ENCODE results near the gene PKDCC. TPM values are rescaled to one million over a fixed set of nuclear protein-coding genes. Genes with fewer than 3 reads are reported as not detected.

The PKDCC gene
- total and polyA plus RNA-seq, 2 of the 13 experiments (the other 11 are each of a cell fraction or from before 2014, with no cell fraction given): 52.6 to 58.8 TPM

DNA sequence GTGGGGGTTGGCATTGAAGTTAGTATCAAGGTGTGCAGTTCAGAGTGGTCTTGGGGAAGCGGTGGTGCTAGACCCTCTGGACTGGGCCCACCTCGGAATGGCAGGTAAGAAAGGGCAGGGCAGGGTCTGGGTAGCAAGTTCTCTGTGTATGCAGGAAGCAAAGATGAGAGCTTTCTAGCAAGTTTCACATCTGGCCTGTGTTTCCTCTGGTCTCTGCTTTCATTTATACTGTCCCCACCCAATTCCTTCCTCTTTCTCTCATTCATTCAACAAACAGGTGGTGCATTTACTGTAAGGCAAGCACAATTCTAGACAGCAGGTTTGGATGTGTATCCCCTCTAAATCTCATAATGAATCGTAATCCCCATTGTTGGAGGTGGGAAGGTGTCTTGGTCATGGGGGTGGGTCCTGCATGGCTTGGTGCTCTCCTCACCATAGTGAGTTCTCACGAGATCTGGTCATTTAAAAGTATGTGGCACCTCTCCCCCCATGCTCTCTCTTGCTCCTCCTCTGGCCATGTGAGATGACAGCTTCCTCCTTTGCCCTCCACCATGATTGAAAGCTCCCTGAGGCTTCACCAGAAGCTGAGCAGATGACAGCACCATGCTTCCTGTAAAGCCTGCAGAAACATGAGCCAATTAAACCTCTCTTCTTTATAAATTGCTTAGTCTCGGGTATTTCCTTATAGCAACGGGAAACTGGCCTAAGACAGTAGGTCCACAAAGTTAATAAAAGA is 51.8 kb downstream of the PKDCC start:
- TF ChIP-seq, protein P1, sequence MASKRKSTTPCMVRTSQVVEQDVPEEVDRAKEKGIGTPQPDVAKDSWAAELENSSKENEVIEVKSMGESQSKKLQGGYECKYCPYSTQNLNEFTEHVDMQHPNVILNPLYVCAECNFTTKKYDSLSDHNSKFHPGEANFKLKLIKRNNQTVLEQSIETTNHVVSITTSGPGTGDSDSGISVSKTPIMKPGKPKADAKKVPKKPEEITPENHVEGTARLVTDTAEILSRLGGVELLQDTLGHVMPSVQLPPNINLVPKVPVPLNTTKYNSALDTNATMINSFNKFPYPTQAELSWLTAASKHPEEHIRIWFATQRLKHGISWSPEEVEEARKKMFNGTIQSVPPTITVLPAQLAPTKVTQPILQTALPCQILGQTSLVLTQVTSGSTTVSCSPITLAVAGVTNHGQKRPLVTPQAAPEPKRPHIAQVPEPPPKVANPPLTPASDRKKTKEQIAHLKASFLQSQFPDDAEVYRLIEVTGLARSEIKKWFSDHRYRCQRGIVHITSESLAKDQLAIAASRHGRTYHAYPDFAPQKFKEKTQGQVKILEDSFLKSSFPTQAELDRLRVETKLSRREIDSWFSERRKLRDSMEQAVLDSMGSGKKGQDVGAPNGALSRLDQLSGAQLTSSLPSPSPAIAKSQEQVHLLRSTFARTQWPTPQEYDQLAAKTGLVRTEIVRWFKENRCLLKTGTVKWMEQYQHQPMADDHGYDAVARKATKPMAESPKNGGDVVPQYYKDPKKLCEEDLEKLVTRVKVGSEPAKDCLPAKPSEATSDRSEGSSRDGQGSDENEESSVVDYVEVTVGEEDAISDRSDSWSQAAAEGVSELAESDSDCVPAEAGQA (IDR thresholded peaks at IDR 0.05; ENCODE audit: low read depth): no peak
- TF ChIP-seq, protein P1 (CRISPR knock-in tag; IDR thresholded peaks at IDR 0.05; ENCODE audit: borderline replicate concordance): no peak
- TF ChIP-seq NAIF1 (CRISPR knock-in tag; IDR thresholded peaks at IDR 0.05; ENCODE audit: borderline replicate concordance) (no peak), ZMYM2 (CRISPR knock-in tag; IDR thresholded peaks at IDR 0.05) (0 out of 2 replicates have a peak, but pooled peaks have one; percentile 17), MTA1 (CRISPR knock-in tag; IDR thresholded peaks at IDR 0.05; ENCODE audit: borderline replicate concordance) (no peak), ZNF3 (CRISPR knock-in tag; IDR thresholded peaks at IDR 0.05) (0 out of 2 replicates have a peak, but pooled peaks have one; percentile 69), KMT2A (CRISPR knock-in tag; IDR thresholded peaks at IDR 0.05) (no peak), ZNF776 (CRISPR knock-in tag; IDR thresholded peaks at IDR 0.05) (peak; percentile 95; the same call in 1 of the 2 replicates)
- TF ChIP-seq, protein P2, sequence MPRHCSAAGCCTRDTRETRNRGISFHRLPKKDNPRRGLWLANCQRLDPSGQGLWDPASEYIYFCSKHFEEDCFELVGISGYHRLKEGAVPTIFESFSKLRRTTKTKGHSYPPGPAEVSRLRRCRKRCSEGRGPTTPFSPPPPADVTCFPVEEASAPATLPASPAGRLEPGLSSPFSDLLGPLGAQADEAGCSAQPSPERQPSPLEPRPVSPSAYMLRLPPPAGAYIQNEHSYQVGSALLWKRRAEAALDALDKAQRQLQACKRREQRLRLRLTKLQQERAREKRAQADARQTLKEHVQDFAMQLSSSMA (CRISPR knock-in tag; IDR thresholded peaks at IDR 0.05): peak; percentile 21; the same call in 1 of the 2 replicates
- Histone ChIP-seq H3K79me2 (ENCODE audit: insufficient read depth, low read length) (peaks cover 36% of the 10 kb centered on the region), H3K9ac (ENCODE audit: insufficient read depth, low read depth, low read length) (no peak overlapping the region), H3K4me1 (ENCODE audit: insufficient read depth, low read length) (peaks cover 82% of the 10 kb centered on the region), H3K4me2 (ENCODE audit: low read depth, low read length) (no peak overlapping the region), H3K27me3 (ENCODE audit: control insufficient read depth in 1 of 2, insufficient read depth in 2 of 2, low read length in 2 of 2) (no peaks in the 10 kb centered on the region), H3K9me3 (ENCODE audit: low read length) (peaks cover 8% of the 10 kb centered on the region; the same call in 1 of the 2 replicates), H4K20me1 (ENCODE audit: insufficient read depth, low read length) (no peaks in the 10 kb centered on the region), H3K27ac (ENCODE audit: extremely low read length, insufficient read depth, low read length) (no peak overlapping the region), H3K36me3 (replicated peaks in 1 of 2; ENCODE audit: control insufficient read depth in 1 of 2, insufficient read depth in 2 of 2, low read length in 2 of 2) (no peaks in the 10 kb centered on the region), H2AFZ (ENCODE audit: low read length) (no peak overlapping the region), H3K4me3 (replicated peaks in 1 of 3; ENCODE audit: insufficient read depth in 1 of 3, low read depth in 2 of 3, low read length in 3 of 3) (no peak overlapping the region)
- ChIA-PET POLR2A (interaction anchor here (1.5 kb wide), 1 partner anchor 33 kb away, joined by 5 read pairs; no protein-coding TSS in a partner anchor), CTCF (ENCODE audit: low intra/inter-chr PET ratio, low total read pairs) (no interaction called here)
- in situ Hi-C loops (cut with HindIII; ENCODE audit: extremely low pct_ligation_motif_present, low pct_unique_long_range_greater_than_20kb) (loop anchor here (5.0 kb wide), 3 partner anchors 73 to 138 kb away; no protein-coding TSS in a partner anchor), intact Hi-C loops (cut with micrococcal nuclease; ENCODE audit: unreplicated experiment) (no loop called here)
- no peak for ATAC-seq
- no TSS peak for BruUV-seq (replicated peaks)
- 97% methylated on average over 6 of the region's 6 CpGs for WGBS (ENCODE audit: low lambda C conversion rate)
- FAIRE-seq: no peak
- DNase-seq (ENCODE audit: low spot score): no peak

Measured in HepG2 (cell line).